Central memory CD4-positive, alpha-beta T cell (primary cell): ENCODE results near the gene TMC5.
A peak's percentile ranks its signal among the peaks of the same experiment; 100 is the strongest.
"Not testable (repeated sequence)": the region's sequence is repeated elsewhere in the genome, so short reads cannot be mapped to it uniquely, and the experiment has no call there.

Source experiments
- DNase-seq: peaks from one replicate; pipeline ENCODE4 v3.0.0; 2022
- total RNA-seq, 3 experiments: gene quantifications; one replicate each; lab custom pipeline; 2026; lab: John Stamatoyannopoulos, UW

Gene TMC5, protein sequence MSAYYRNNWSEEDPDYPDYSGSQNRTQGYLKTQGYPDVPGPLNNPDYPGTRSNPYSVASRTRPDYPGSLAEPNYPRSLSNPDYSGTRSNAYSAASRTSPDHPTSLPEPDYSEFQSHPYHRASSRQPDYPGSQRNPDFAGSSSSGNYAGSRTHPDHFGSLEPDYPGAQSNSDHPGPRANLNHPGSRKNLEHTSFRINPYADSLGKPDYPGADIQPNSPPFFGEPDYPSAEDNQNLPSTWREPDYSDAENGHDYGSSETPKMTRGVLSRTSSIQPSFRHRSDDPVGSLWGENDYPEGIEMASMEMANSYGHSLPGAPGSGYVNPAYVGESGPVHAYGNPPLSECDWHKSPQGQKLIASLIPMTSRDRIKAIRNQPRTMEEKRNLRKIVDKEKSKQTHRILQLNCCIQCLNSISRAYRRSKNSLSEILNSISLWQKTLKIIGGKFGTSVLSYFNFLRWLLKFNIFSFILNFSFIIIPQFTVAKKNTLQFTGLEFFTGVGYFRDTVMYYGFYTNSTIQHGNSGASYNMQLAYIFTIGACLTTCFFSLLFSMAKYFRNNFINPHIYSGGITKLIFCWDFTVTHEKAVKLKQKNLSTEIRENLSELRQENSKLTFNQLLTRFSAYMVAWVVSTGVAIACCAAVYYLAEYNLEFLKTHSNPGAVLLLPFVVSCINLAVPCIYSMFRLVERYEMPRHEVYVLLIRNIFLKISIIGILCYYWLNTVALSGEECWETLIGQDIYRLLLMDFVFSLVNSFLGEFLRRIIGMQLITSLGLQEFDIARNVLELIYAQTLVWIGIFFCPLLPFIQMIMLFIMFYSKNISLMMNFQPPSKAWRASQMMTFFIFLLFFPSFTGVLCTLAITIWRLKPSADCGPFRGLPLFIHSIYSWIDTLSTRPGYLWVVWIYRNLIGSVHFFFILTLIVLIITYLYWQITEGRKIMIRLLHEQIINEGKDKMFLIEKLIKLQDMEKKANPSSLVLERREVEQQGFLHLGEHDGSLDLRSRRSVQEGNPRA
- 0 to 0.11 (median 0) reads per million in 3 experiments for total RNA-seq

DNA sequence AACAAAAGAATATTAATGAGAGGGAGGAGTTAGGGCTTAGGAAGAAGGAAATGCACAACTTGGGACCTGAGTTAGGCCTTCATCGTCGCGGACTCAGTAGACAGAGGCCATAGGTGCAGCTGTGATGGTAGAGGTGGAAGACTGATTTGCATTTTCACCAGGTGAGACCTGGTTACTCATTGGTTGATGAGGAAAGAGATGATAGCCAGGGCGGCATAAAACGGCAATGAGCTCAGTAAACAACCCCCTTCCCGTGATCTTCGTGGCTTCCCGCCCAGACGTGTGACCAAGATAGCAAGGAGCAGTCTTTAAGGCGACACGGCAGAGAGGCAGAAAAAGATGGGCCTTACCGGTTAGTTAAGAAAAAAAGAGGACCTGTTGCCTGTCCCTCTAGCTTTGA is at the start of gene TMC5:
Gene TMC5 (plus strand): TSS at position 244 of the 400 bp plus-strand sequence. CDS start 22,156 bp downstream, outside the sequence.
- no peak for DNase-seq

DNA sequence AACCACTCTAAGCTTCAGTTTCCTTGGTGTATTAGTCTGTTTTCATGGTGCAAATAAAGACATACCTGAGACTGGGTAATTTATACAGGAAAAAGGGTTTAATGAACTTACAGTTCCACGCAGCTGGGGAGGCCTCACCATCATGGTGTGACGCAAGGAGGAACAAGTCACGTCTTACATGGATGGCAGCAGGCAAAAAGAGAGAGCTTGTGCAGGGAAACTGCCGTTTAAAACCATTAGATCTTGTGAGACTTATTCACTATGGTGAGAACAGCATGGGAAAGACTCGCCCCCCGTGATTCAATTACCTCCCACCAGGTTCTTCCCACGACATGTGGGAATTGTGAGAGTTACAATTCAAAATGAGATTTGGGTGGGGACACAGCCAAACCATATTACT is 45.1 kb upstream of the TMC5 start:
- DNase-seq, result not testable (repeated sequence)

DNA sequence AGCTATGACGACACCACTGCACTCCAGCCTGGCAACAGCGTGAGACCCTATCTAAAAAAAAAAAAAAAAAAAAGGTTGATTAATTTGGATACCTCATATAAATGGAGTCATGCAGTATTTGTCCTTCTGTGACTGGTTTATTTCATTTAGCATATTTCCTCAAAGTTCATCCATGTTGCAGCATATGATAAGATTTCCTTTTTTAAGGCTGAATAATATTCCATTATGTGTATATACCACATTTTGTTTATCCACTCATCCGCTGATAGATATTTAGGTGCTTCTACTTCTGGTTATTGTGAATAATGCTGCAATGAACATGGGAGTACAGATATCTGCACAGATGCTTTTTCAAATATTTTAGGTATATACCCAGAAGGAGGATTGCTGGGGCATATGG is 43.3 kb upstream of the TMC5 start:
- DNase-seq, result no peak

DNA sequence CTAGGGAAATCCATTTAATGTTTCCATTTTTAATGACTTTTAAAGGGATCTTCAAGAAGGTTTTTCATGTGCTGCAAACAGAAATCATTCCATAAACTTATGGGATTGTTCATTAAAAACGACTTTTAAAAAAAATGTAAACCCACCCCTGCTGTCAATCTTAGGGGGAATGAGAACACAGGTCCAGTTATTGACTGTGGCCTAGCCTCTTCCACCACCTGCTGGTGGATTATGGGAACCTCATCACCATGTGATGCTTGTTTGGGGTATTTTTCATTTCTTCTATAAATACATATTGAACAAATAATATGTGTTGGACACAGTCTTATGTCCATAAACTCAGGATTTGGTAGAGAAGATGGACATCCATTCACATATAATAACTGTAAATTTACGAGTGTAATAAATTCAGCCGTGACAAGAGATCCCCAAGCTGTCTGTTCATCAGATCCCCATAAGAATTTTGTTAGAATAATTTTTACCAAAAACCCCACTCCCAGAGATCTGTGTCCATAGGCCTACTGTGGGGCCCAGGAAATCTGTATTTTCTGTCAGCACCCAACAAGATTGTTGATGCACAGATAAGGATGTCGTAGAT is 42.0 kb upstream of the TMC5 start:
- DNase-seq, result no peak

GRCh38 chr16:19377864-19378263 is 39.8 kb upstream of the TMC5 start:
- no peak for DNase-seq

GRCh38 chr16:19378511-19378910 is 39.2 kb upstream of the TMC5 start:
- no peak for DNase-seq

DNA sequence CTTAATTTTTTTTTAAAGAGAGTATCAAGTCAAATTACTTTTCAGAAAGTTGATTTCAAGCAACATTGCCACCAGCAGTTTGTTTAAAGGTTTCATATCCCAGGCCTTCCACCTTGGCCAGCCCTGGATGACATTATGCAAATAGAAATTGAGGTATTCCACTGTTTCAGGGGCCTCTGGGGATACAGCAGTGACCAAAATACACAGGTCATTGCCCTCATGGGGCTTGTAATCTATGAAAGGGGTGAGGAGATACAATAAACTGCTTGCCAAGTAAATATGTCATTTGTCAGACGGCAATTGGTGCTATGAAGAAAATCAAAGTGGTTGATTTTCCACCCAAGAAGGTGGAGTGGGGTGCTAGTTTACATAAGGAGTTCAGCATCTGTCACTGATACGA is 37.8 kb upstream of the TMC5 start:
- no peak for DNase-seq

- DNase-seq, result no peak
Observed at GRCh38 chr16:19380328-19380727, 37.4 kb upstream of the TMC5 start.

- no peak for DNase-seq
Observed at GRCh38 chr16:19382084-19382801, 35.4 kb upstream of the TMC5 start.

DNA sequence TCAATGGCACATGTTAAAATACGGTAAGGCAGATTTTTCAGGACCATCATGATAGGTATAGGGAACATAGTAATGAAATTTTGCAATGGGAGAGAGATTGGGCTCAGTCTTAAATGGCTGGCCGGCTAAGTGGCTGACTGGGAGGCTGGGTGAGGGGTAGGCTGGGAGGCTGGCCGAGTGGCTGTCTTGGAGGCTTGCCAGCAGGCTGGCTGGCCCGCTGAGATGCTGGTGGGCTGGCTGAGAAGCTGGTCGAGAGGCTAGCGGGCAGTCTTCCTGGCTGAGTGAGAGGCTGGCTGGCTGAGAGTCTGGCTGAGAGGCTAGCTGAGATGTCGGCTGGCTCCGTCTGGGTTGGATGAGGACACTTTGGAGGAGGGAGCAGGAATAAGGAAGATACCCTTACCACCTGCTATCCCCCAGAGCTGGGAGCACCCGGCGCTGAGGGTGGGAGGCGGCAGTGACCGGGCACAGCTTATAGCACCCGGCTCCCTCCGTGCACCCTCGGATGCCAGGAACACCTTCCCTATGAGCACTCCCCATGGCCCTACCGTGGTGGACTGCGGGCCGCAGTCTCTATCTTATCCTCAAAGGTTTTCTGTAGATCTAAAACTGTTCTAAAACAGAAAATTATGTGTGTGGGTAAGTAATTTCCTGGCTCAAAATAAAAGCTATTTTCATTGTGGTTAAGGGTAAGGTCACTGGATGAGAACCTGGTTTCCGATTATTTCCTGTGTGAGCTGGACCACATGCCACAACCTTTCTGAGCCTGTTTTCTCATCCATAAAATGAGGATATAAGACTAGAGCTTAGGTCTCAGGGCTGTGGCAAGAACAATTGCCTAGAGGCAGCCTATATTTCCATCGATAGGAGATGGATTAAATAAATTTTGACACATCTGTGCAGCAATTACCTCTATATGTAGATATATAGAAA is 34.5 kb upstream of the TMC5 start:
- DNase-seq, result no peak

GRCh38 chr16:19384656-19385055 is 33.0 kb upstream of the TMC5 start:
- no peak for DNase-seq

DNA sequence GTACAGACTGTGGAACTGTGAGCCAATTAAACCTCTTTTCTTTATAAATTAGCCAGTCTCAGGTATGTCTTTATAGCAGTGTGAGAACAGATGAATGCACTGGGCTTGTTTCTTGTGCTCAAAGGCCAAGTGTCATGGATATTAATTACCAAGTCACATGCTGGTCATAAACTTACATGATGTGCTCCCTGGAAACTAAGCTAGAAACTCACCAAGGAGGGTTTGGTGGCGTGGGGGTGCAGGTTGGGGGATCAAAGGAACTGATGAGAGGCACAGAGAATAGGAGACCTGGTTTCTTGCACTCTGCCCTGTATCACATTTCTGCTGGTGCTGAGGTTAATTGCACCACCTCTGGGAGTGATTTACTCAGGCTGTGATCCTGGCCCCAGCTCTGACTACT is 31.2 kb upstream of the TMC5 start:
- no peak for DNase-seq

DNA sequence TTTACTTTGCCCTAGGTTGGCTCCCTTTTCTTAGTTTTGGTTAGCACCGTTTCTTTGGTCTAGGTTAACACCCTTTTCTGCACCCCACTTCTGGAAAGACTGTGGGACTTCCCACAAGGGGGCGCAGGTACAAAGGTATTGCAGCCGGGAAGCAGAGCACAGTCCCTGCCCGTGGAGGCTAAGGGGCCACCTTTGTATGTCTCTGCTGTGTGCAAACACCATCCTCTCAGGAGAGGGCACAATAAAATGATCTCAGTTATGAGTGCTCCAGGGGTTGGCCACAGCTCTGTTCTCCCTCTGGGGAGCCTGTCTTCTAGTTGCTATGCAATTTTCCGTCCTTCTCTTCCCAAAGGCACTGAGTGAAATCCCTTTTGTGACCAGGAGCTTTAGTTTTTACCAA is 28.4 kb upstream of the TMC5 start:
- peak; percentile 17 for DNase-seq

DNA sequence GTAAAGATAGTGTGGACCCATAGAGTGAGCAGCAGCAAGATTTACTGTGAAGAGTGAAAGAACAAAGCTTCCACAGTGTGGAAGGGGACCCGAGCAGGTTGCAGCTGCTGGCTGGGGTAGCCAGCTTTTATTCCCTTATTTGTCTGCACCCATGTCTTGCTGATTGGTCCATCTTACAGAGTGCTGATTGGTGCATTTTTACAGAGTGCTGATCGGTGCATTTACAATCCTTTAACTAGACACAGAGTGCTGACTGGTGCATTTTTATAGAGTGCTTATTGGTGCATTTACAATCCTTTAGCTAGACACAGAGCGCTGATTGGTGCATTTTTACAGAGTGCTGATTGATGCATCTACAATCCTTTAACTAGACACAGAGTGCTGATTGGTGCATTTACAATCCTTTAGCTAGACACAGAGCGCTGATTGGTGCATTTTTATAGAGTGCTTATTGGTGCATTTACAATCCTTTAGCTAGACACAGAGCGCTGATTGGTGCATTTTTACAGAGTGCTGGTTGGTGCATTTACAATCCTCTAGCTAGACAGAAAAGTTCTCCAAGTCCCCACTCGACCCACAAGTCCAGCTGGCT is 26.4 kb upstream of the TMC5 start:
- DNase-seq, result not testable (repeated sequence)

GRCh38 chr16:19392352-19392751 is 25.3 kb upstream of the TMC5 start:
- DNase-seq, result no peak

DNA sequence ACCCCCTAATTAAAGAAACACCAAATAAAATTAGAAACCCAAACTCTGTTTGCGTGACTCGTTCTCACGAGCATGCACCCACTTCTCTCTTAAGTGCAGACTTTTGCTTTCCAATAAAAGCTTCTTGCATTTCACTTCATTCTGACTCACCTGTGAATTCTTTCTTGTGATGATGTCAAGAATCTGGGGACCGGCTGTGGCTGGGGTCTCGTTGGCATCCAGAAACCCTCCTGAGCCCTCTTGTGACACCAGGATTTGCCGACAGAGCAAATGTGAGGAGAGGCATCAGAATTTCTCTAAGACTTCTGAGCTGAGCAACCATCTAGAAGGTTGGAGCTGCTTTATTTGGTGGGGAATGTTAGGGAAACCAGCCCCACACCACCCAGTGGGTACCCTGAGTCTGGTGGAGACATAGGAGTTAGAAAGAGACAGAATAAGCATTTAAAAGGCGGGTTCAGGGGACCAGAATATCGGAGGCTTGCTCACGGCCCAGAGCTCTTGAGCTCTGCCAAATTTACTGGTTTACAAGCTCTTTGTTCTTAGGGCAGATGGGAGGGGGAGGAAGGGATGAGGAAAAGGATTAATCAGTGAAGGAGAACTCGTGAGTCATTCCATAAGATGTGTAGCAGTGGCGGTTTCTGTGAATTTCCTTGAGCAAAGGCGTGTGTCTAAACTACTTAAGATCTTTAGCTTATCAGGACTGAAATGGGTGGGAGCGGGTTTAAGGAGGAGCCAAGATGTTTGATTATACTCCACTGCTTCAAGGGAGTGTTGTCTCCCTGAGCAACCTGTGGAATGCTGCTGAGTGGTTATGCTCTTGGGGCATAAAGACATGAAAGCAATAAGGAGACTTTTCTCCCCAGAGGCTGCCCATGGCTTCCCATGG is 24.2 kb upstream of the TMC5 start:
- DNase-seq, result no peak

GRCh38 chr16:19395646-19396267 is 21.9 kb upstream of the TMC5 start:
- DNase-seq, result not testable (repeated sequence)

GRCh38 chr16:19396555-19397011 is 21.1 kb upstream of the TMC5 start:
- no peak for DNase-seq

- DNase-seq, result not testable (repeated sequence)
Observed at GRCh38 chr16:19397373-19397772, 20.3 kb upstream of the TMC5 start.
